Upper lobe of left lung (tissue), 4 donors: Measurements from ENCODE around the gene TMEM225B.
"Not testable (repeated sequence)": the region's sequence is repeated elsewhere in the genome, so short reads cannot be mapped to it uniquely, and the experiment has no call there.

Source experiments
- CTCF ChIP-seq, 6 experiments: fragments of 450-650 bp in 4 of 6; fragments of 200-600 bp in 2 of 6; sonication (generic) in 2 of 6; IDR thresholded peaks; one replicate each; pipeline ENCODE4 v1.5.1; 2016 to 2019; ENCODE audit warnings: antibody characterized with exemption in 6 of 6
- EP300 ChIP-seq, 4 donors: sonication (generic); formaldehyde crosslinking; IDR thresholded peaks; one replicate each; pipeline ENCODE4 v1.5.1; 2017; ENCODE audit warnings: antibody characterized with exemption in 4 of 4, control low read depth in 2 of 4
- POLR2AphosphoS5 ChIP-seq, 2 donors: sonication (generic); formaldehyde crosslinking; IDR thresholded peaks; one replicate each; pipeline ENCODE4 v1.5.1; 2017; ENCODE audit warnings: antibody characterized with exemption in 2 of 2

DNA sequence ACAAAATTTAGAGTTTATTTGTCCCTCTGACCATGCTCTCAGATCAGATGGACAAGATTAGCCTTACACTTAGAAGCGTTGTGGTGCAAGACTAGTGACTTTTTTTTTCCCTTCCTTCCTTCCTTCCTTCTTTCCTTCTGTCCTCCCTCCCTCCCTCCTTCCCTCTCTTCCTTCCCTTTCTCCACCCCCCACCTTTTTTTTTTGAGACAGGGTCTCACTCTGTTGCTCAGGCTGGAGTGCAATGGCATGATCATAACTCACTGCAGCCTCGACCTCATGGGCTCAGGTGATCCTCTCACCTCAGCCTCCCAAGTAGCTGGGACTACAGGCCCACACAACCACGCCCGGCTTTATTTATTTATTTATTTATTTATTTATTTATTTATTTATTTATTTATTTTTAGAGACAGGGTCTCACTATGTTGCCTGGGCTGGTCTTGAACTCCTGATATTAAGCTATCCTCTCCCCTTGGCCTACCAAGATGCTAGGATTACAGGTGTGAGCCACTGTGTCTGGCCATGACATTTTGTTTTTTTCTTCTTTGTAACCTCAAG is 17.2 kb upstream of the TMEM225B start:
- TF ChIP-seq POLR2AphosphoS5, CTCF, EP300 (IDR thresholded peaks at IDR 0.05): not testable (repeated sequence)
